ENCODE data around the gene ARHGAP40.

DNA sequence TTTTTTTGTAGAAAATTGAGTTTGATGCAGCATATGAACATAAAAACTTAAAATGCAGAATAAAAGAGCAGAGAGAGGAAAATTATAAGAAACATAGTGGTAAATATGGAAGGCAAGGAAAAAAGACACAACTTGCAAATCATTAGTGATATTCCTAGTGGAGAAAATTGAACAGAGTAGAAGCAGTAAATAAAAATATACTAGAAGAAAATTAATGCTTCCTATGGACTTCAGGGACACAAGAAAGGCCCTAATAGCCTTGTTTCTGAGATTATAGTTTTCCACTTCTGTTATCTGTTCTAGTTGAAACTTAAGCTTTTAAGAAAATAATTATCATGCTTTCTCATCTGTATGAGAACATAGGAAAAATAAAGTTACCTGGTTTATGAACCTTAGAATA, 46.2 kb upstream of the ARHGAP40 start:
- TF ChIP-seq POLR2A (IDR thresholded peaks at IDR 0.05; ENCODE audit: low read depth, low read length) (no peak), EZH2 (IDR thresholded peaks at IDR 0.05; ENCODE audit: borderline replicate concordance, low read depth, low read length, severe bottlenecking) (no peak), POLR2AphosphoS5 (IDR thresholded peaks at IDR 0.05; ENCODE audit: insufficient read depth, low read depth, low read length) (no peak), JUN (IDR thresholded peaks at IDR 0.05; ENCODE audit: borderline replicate concordance, insufficient read depth, insufficient read length, low read depth) (no peak)
- TF ChIP-seq, protein P1, sequence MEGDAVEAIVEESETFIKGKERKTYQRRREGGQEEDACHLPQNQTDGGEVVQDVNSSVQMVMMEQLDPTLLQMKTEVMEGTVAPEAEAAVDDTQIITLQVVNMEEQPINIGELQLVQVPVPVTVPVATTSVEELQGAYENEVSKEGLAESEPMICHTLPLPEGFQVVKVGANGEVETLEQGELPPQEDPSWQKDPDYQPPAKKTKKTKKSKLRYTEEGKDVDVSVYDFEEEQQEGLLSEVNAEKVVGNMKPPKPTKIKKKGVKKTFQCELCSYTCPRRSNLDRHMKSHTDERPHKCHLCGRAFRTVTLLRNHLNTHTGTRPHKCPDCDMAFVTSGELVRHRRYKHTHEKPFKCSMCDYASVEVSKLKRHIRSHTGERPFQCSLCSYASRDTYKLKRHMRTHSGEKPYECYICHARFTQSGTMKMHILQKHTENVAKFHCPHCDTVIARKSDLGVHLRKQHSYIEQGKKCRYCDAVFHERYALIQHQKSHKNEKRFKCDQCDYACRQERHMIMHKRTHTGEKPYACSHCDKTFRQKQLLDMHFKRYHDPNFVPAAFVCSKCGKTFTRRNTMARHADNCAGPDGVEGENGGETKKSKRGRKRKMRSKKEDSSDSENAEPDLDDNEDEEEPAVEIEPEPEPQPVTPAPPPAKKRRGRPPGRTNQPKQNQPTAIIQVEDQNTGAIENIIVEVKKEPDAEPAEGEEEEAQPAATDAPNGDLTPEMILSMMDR (IDR thresholded peaks at IDR 0.05; ENCODE audit: extremely low read depth in 1 of 2, insufficient read depth in 1 of 2, low read depth in 1 of 2, low read length in 2 of 2) = no peak
- TF ChIP-seq, protein P2, sequence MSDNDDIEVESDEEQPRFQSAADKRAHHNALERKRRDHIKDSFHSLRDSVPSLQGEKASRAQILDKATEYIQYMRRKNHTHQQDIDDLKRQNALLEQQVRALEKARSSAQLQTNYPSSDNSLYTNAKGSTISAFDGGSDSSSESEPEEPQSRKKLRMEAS (IDR thresholded peaks at IDR 0.05; ENCODE audit: insufficient read depth, insufficient read length) = no peak

Data from endothelial cell of umbilical vein (primary cell).